HUES64 (cell line): ENCODE data around the gene GSTM4.

Experiments
- H3K27ac ChIP-seq: 2 replicates; pipeline ENCODE4 v1.7.0; 2013; ENCODE audit warnings: low read depth, low read length, inconsistent platforms
- H3K27me3 ChIP-seq: 2 replicates; pipeline ENCODE4 v1.6.1; 2013; ENCODE audit warnings: mild to moderate bottlenecking, low read length; ENCODE audit not compliant: insufficient read depth
- H3K36me3 ChIP-seq: 2 replicates; pipeline ENCODE4 v1.6.1; 2013; ENCODE audit warnings: mild to moderate bottlenecking, low read length; ENCODE audit not compliant: insufficient read depth
- H3K4me1 ChIP-seq: 2 replicates; pipeline ENCODE4 v1.6.1; 2013; ENCODE audit warnings: mild to moderate bottlenecking, low read length, moderate library complexity; ENCODE audit not compliant: insufficient read depth
- H3K4me3 ChIP-seq: 2 replicates; pipeline ENCODE4 v1.5.1; 2013; ENCODE audit warnings: mild to moderate bottlenecking, low read length, moderate library complexity
- H3K9ac ChIP-seq: 2 replicates; pipeline ENCODE4 v1.6.1; 2013; ENCODE audit warnings: mild to moderate bottlenecking, low read depth, low read length
- H3K9me3 ChIP-seq: 2 replicates; pipeline ENCODE4 v1.6.1; 2013; ENCODE audit warnings: low read depth, low read length; ENCODE audit not compliant: insufficient read depth
- WGBS: fragments of 150-250, 120-280 bp; methylation state at CpG from one replicate; pipeline ENCODE4 v1.1.7; 2013; ENCODE audit warnings: missing lambda C conversion rate; 5-methylcytosine and 5-hydroxymethylcytosine counted together

The GSTM4 gene

DNA sequence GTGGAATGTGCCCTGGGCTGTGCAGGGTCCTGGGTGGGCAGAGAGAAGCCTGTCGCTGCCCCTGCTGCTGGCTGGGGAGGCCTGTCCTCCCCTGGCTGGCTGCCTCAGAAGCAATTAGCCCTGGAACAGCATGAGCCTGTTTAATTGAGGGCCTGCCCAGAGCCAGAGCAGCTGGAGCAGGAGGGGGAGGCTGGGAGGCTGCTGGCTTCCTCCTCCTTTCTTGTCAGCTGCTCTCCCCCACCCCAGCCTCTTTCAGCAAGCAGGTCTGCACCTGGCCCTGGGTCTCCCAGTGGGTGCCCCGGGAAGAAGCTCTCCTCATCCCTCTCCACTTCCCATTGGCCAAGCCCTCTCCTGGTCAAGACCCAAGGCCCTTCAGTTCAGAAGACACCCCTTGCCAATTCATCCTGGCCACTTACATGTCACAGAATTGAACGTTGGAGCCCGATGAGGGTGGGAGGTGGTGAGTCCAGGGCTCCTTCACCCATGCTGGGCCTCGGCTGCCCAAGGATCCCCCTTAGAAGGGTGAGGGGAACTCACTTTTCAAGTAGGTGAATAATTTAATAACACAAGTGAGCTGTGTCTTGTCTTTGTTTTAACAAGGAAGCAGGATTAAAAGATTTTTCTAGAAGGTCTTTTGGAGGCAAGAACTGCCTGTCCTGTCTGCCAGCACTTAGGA lies 23.1 kb upstream of the GSTM4 start:
- Histone ChIP-seq H3K4me3 (no peak overlapping the region), H3K36me3 (peaks cover 35% of the 10 kb centered on the region), H3K27ac (no peak overlapping the region), H3K9me3 (no peaks in the 10 kb centered on the region), H3K27me3 (no peaks in the 10 kb centered on the region), H3K9ac (no peak overlapping the region), H3K4me1 (peaks cover 16% of the 10 kb centered on the region)
- WGBS, result 86% methylated on average over 5 of the region's 5 CpGs

DNA sequence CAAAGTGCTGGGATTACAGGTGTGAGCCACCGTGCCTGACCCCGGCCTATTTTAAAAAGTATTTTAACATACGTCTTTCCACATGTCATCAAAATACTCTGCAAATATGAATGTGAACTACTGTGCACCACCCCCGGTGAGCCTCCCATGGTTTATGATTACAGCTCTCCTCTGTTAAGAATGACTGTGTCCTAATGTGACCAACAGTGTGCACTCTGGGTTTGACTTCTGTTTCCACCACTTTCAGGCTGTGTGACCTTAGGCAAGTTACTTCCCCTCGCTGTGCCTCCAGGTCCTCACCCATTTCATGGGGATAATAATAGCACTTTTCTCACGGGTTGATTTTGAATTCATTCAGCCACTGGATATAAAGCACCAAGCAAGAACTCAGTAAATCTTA lies 21.6 kb upstream of the GSTM4 start:
- H3K27ac ChIP-seq, result no peak overlapping the region
- no peak overlapping the region for H3K9ac ChIP-seq
- H3K36me3 ChIP-seq, result peaks cover 20% of the 10 kb centered on the region
- H3K4me1 ChIP-seq, result peaks cover 16% of the 10 kb centered on the region
- 90% methylated on average over 6 of the region's 6 CpGs for WGBS
- no peak overlapping the region for H3K4me3 ChIP-seq
- no peaks in the 10 kb centered on the region for H3K9me3 ChIP-seq
- no peaks in the 10 kb centered on the region for H3K27me3 ChIP-seq

- WGBS, result 79% methylated on average over 10 of the region's 13 CpGs
- Histone ChIP-seq H3K27me3 (no peaks in the 10 kb centered on the region), H3K36me3 (peaks cover 14% of the 10 kb centered on the region), H3K27ac (no peak overlapping the region), H3K9ac (no peak overlapping the region), H3K4me1 (peaks cover 16% of the 10 kb centered on the region), H3K4me3 (no peak overlapping the region), H3K9me3 (no peaks in the 10 kb centered on the region)
These were observed 20.8 kb upstream of the GSTM4 start for GRCh38 chr1:109634771-109635750.

GRCh38 chr1:109635862-109636200 lies 20.1 kb upstream of the GSTM4 start:
- Histone ChIP-seq H3K27ac (no peak overlapping the region), H3K27me3 (no peaks in the 10 kb centered on the region), H3K36me3 (peaks cover 11% of the 10 kb centered on the region), H3K9ac (no peak overlapping the region), H3K4me3 (no peak overlapping the region), H3K4me1 (peaks cover 16% of the 10 kb centered on the region), H3K9me3 (no peaks in the 10 kb centered on the region)
- 62% methylated on average over 2 of the region's 2 CpGs for WGBS

DNA sequence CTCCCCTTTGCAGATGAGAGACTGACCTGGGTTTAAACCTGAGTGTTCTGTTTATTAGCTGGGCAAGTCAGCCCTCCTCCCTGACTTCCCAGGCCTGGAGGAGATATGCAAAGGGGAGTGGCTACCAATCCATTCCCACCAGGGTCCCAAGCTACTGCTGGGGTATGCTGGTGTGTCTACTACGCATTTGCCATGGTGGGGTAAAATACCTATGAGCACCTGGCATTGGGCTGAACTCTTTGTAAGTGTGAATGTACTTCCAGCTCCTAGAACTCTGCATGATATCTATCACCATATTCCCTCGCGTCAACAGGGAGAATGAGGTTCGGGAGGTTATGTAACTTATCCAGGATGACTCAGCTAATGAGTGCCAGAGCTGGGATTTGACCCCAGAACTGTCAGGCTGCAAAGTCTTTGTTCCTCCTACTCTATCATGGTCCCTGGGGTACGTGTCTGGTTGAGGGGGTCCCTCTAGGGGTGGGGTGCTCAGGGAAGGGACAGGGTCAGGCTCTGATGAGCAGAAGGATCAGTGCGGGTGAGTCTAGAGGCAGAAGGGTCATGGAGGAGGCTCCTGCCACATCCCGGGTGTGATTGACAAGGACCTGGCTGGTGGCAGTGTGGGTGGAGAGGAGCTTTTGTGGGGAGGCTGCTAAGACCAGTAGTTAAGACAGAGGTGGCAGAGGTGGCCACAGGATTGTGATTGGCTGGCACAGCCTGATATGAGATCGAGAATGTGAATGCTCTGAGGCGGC lies 19.5 kb upstream of the GSTM4 start:
- H3K9ac ChIP-seq, result no peak overlapping the region
- H3K36me3 ChIP-seq, result peaks cover 6% of the 10 kb centered on the region
- no peak overlapping the region for H3K4me3 ChIP-seq
- no peaks in the 10 kb centered on the region for H3K9me3 ChIP-seq
- H3K27me3 ChIP-seq, result no peaks in the 10 kb centered on the region
- WGBS, result 61% methylated on average over 9 of the region's 9 CpGs
- H3K4me1 ChIP-seq, result peaks cover 16% of the 10 kb centered on the region
- no peak overlapping the region for H3K27ac ChIP-seq

DNA sequence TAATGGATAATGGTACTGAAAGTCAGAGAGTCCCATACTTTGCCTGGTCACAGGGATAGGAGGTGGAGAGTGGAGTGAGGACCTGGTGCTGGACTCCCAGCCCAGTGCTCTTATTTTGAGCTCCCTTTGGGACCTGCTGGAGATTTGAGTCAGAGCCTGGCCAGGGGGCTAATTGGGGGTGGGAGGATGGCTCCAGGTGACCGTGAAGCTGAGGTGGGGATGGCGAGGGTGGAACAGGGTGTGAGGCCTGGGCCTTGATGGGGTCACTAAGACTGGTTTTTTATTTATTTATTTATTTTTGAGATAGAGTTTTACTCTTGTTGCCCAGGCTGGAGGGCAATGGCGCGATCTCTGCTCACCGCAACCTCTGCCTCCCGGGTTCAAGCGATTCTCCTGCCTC lies 18.5 kb upstream of the GSTM4 start:
- no peak overlapping the region for H3K4me3 ChIP-seq
- H3K27ac ChIP-seq, result no peak overlapping the region
- H3K9ac ChIP-seq, result no peak overlapping the region
- peaks cover under 1% of the 10 kb centered on the region; the same call in 1 of the 2 replicates for H3K27me3 ChIP-seq
- WGBS, result 96% methylated on average over 7 of the region's 7 CpGs
- peaks cover 16% of the 10 kb centered on the region for H3K4me1 ChIP-seq
- no peaks in the 10 kb centered on the region for H3K9me3 ChIP-seq
- no peaks in the 10 kb centered on the region for H3K36me3 ChIP-seq

DNA sequence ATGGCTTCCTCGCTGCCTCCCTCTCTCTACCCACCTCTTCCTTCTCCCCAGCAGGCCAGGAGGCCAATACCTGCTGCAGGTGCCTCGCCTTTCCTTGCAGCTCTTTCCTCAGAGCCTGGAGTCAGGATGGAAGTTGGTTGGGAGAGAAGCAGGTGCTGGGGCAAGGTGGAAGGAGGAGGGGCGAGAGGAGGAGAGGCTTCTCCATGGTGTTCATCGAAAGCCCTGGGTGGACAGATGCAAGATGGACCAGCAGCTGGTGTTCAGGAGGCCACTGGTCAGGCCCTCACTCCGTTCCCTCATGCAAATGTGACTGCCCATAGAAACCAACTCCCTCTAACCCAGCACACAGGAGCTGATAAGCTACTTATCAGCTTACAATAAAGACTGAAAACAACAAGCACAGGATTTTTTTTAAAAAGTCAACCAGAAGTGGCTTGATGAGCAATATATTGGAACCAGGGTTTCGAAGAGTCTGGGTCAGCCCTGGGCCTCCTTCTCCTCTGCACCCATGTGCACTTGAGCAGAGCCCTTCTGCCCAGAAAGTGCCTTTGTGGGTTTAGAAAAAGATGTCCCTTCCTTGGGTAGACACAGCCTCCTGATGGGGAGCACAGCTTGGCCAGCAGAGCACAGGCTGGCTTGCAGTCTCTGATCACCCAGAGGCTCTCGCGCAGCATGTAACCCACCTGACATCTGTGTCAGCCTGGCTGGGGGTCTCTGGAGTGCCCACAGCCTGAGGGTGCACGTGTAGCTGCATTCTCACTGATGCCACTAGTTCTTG lies 16.6 kb upstream of the GSTM4 start:
- Histone ChIP-seq H3K4me1 (peaks cover 16% of the 10 kb centered on the region), H3K9ac (no peak overlapping the region), H3K36me3 (no peaks in the 10 kb centered on the region), H3K4me3 (no peak overlapping the region), H3K9me3 (no peaks in the 10 kb centered on the region), H3K27ac (no peak overlapping the region), H3K27me3 (peaks cover 7% of the 10 kb centered on the region; the same call in 1 of the 2 replicates)
- WGBS, result 91% methylated on average over 9 of the region's 9 CpGs

- H3K9ac ChIP-seq, result no peak overlapping the region
- H3K27me3 ChIP-seq, result peaks cover 7% of the 10 kb centered on the region; the same call in 1 of the 2 replicates
- H3K27ac ChIP-seq, result no peak overlapping the region
- no peak overlapping the region for H3K4me3 ChIP-seq
- 58% methylated on average over 6 of the region's 6 CpGs for WGBS
- no peaks in the 10 kb centered on the region for H3K9me3 ChIP-seq
- H3K4me1 ChIP-seq, result peaks cover 16% of the 10 kb centered on the region
- H3K36me3 ChIP-seq, result no peaks in the 10 kb centered on the region
These were observed 16.1 kb upstream of the GSTM4 start for GRCh38 chr1:109639841-109640184.

GRCh38 chr1:109640285-109640865 lies 15.5 kb upstream of the GSTM4 start:
- Histone ChIP-seq H3K27ac (no peak overlapping the region), H3K9ac (no peak overlapping the region), H3K27me3 (peaks cover 7% of the 10 kb centered on the region; the same call in 1 of the 2 replicates), H3K36me3 (no peaks in the 10 kb centered on the region), H3K4me3 (no peak overlapping the region), H3K4me1 (peaks cover 14% of the 10 kb centered on the region), H3K9me3 (no peaks in the 10 kb centered on the region)
- 46% methylated on average over 5 of the region's 5 CpGs for WGBS

DNA sequence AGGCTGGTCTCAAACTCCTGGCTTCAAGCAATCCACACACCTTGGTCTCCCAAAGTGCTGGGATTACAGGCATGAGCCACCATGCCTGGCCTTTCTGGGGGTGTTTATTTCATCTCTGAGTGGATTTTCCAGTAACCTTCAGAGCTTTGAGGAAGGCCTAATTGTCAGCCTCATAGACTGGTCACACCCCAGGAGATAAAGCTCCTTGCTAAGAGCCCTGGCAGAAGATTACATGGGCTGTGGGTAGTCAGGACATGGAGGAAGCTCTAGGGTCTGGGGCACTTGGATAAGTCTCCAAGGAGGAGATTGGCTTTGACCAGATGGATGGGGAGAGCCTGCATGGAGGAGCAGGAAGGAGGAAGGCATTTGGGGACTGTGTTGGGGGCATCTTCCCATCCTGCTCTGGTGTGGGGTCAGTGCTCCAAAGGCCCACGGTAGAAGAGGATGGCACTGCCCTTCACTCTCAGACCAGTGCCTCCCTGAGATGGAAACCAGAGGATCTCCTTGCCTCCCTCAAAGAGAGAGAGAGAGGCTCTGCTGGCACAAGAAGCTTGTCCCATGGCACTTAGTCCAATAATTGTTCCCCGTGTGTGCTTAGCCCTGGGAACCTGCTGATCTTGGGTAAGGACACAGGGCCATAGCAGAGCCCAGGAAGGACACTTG lies 14.7 kb upstream of the GSTM4 start:
- 87% methylated on average over 2 of the region's 2 CpGs for WGBS
- H3K27ac ChIP-seq, result no peak overlapping the region
- no peak overlapping the region for H3K9ac ChIP-seq
- no peaks in the 10 kb centered on the region for H3K9me3 ChIP-seq
- peaks cover 5% of the 10 kb centered on the region for H3K4me1 ChIP-seq
- H3K4me3 ChIP-seq, result no peak overlapping the region
- peaks cover 7% of the 10 kb centered on the region; the same call in 1 of the 2 replicates for H3K27me3 ChIP-seq
- H3K36me3 ChIP-seq, result no peaks in the 10 kb centered on the region
